ENCODE results near the gene PHC2.

The PHC2 gene

DNA sequence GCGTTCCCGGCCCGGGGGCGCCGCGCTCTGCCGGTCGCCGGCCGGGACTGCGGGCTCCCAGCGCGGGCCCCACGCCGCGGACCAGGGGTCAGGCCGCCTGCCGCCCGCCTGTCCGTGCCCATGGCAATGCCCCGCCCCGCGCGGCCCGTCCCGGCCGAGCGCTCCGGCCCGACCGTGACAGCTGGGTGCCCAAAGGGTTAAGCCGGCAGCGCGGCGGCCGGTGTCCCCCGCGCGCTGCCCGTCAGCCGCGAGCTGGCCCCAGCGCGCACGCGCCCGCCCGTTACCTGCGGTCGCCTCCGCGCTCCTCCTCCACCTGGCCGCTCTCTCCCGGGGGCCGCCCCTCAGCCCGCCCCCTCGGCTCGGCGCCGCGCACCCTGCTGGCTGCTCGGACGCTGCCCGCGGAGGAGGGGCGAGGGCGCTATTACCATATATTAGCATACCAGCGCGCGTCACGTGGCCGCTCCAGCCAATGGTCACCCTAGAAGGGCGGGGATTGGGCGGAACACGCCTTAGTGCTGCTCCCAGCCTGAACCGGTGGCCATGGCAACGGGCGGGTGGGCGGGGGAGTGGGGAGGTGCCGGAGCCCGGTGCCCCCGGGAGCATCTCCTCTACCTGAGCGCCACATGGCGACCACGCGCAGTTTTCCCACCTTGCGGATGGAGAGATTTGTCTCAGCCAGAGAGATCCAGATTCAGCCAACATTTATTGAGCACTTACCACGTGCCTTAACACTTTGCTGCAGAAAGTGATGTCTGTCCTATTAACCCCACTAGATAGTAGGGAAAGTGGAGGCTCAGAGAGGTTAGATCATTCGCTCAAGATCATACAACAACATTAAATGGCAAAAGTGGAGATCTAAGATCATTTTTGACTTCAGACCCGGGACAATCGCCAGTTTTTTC, at the start of gene PHC2:
PHC2 (minus strand) TSS at position 404 of the 902 bp plus-strand sequence. CDS start 55,556 bp downstream, outside the sequence.
- TF ChIP-seq CTCF (IDR thresholded peaks at IDR 0.05; ENCODE audit: insufficient read depth, low read depth, low read length, missing control alignments), result peak; percentile 16
- peak; percentile 94 for DNase-seq (ENCODE audit: low read depth)
- H3K4me3 ChIP-seq (ENCODE audit: low read depth, low read length), result peak within 1 kb of the TSS; percentile 22

GRCh38 chr1:33477451-33477850, 46.6 kb upstream of the PHC2 start:
- no peak overlapping the region for H3K4me3 ChIP-seq (ENCODE audit: low read depth, low read length)
- TF ChIP-seq CTCF (IDR thresholded peaks at IDR 0.05; ENCODE audit: insufficient read depth, low read depth, low read length, missing control alignments), result no peak
- DNase-seq (ENCODE audit: low read depth), result no peak

DNA sequence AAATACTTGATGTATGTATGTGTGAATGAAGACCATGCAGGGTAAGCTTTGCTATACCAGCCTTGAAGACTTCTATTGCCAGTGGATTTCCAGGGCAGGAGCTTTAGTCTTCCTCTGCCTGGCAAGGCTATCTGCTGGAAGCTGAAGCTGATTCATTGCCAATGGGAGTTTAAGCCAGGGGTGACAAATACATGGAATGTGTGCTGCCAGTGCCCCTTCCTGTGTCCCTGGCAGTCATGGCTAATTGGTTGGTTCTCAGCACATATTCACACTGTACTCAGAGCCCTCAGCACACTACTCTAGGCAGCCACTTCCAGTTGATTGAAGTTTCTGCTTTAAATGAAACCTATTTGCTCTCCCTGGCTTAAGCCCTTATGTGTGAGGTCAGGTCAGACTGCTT, 43.0 kb upstream of the PHC2 start:
- DNase-seq (ENCODE audit: low read depth), result no peak
- H3K4me3 ChIP-seq (ENCODE audit: low read depth, low read length), result no peak overlapping the region
- TF ChIP-seq CTCF (IDR thresholded peaks at IDR 0.05; ENCODE audit: insufficient read depth, low read depth, low read length, missing control alignments), result no peak

DNA sequence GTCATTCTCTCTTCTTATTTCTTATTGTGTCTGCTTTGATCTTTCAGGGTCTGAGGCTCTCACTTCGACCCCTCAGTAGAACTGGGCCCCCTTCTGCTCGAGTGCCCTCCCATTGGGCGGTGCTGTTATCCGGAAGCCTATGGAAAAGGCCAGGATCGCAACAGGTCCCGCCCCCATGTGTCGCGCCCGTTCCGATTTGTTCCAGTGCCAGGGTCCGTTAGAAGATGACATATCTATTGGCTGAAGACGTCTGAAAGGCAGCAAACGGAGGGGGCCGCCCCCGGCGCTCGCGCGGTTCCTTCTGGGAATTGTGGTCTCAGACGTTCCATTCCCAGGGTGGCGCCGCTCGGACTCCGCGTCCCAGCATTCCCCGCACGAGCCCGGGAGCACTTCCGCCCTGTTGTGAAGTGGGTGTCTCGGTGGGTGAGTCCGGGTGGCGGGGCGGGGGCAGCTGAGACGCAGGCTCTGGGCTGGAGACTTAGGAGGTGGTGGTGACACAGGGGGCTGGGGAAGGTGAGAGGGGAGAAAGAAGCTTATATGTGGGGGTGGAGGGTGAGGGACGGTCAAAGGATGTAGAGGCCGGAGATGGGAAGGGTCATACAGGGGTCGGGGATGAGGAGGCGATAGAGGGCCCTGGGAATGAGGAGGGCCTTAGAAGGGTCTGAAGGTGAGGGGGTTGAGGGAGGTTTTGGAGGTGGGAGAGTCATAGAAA, 41.5 kb upstream of the PHC2 start, which contains the start of gene ZSCAN20:
ZSCAN20 (plus strand) TSS at position 377 of the 712 bp plus-strand sequence. CDS start 6,644 bp downstream, outside the sequence.
- TF ChIP-seq CTCF (IDR thresholded peaks at IDR 0.05; ENCODE audit: insufficient read depth, low read depth, low read length, missing control alignments), result no peak
- peak within 1 kb of the TSS; percentile 65 for H3K4me3 ChIP-seq (ENCODE audit: low read depth, low read length)
- DNase-seq (ENCODE audit: low read depth), result peak; percentile 97

DNA sequence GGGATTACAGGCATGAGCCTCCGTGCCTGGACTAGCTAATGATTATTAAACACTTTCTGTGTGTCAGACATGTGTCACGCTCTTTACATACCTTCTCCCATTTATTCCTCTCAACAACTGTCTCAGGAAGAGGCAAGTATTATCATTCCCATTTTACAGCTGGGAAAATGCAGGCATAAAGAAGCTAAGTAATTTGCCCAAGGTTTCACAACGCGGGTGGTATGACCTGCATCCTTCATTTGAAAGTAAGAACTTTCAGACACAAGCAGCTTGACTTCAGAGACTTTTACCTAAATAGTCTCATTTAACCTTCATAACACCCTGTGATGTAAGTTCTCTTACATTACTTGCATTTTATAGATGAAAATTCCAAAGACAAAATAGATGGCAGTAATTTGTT, 40.5 kb upstream of the PHC2 start:
- no peak for DNase-seq (ENCODE audit: low read depth)
- TF ChIP-seq CTCF (IDR thresholded peaks at IDR 0.05; ENCODE audit: insufficient read depth, low read depth, low read length, missing control alignments), result no peak
- H3K4me3 ChIP-seq (ENCODE audit: low read depth, low read length), result no peak overlapping the region

- H3K4me3 ChIP-seq (ENCODE audit: low read depth, low read length), result no peak overlapping the region
These were observed 39.7 kb upstream of the PHC2 start for GRCh38 chr1:33470495-33471012.

More at GRCh38 chr1:33470495-33471012, 39.7 kb upstream of the PHC2 start:
- peak; percentile 83 for TF ChIP-seq CTCF (IDR thresholded peaks at IDR 0.05; ENCODE audit: insufficient read depth, low read depth, low read length, missing control alignments)
- peak; percentile 80 for DNase-seq (ENCODE audit: low read depth)
